LNCAP (cell line): ENCODE data around the gene KMT2D.

Experiments used
- CTCF ChIP-seq: fragments of 450-650 bp; IDR thresholded peaks from 2 replicates; pipeline ENCODE4 v1.5.1; 2017; ENCODE audit warnings: mild to moderate bottlenecking

Gene KMT2D

DNA sequence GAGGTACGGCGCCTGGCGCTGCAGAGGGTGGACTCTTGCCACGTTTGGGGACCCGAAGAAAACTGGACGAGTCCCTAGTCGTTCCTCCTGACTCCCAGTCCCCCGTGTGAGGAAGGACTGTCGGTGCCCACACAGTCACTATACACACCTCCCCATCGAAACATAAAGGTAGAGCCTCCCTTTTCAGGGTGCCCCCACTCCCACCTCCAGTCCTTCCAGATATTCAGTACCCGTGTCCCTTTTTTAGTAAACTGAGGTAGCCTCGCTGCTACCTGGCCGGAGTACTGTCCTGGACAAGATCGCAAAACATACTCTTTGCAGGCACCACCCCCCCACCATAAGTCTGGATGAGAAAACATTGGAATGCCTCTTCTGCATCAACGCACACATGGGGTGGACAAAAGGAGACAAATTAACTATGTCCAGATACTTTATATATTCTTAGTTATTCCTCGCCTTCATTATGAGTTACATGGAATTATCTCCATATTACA, 610 bp upstream of the KMT2D start:
- TF ChIP-seq CTCF, result no peak

DNA sequence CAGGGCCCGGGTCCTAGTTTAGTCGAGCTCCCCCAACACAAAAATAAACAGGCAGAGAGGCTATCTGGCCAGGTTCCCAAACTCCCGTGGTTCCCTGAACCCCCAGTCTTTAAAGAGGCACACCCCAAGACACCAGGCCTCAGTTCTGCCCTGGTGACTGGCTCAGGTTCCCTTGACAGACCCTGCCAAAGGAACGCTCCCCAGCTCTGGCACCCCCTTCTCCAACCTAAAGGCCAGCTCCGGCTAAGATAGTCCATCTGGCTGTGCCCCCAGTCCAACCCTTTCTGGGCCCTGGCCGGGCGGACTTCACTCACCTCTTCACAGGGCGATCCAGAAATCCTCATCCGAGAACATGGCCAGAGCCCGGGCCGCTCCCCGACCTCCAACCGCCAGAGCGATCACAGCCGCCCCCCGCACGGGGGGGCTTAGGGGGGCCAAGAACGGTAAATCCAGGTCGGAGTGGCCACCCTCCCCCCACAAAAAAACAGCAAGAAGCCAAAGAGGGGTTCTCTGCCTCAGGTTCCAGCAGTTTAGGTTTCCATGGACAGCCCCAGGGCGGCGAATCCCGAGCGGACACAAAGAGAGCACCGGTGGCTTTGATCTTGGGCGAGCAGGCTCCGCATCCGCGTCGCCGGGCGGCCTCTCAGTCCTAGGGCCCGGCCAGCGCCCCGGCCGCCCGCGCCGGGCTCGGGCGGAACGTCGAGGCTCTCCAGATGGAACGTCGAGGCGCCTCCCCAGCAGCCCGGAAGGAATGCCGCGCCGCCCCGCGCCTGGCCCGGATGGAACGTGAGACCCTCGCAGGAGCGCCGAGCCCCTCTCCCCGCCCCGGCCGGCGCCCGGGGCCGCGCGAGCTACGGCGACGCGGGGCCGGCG, 1.1 kb downstream of the KMT2D start:
- no peak for TF ChIP-seq CTCF

- TF ChIP-seq CTCF, result no peak
These were observed 1.6 kb downstream of the KMT2D start for GRCh38 chr12:49059045-49059298.

DNA sequence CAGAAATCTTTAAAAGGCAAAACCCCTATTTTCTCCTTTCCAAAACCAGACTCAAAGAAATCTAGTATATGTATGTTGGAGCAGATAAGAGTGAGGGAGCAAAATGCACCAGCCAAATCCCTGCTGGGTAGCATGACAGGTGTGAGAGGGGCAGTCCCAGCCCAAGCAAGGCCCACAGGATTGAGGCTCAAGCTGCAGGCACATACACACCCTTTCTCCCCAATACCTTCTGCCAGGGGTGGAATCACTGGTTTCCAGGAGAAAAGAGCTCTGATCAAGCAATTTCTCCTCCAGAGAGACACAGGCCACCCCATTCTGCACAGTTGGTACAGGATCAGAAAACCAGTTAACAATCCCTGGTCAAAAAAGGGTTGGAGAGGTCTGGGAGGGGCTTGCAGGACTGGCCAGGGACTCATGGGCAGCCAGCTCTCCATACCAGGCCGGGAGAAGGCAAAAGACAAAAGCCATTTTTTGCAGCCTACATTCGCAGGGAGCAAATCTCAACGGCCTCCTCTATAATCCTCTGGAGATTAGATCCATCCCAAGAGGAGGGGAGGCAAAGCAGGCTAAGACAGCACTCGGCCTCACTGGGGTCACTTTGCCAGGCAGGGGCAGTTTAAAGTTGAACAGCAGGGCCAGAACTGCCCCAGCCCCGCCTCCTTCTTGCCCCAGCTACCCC, 2.1 kb downstream of the KMT2D start:
- no peak for TF ChIP-seq CTCF

DNA sequence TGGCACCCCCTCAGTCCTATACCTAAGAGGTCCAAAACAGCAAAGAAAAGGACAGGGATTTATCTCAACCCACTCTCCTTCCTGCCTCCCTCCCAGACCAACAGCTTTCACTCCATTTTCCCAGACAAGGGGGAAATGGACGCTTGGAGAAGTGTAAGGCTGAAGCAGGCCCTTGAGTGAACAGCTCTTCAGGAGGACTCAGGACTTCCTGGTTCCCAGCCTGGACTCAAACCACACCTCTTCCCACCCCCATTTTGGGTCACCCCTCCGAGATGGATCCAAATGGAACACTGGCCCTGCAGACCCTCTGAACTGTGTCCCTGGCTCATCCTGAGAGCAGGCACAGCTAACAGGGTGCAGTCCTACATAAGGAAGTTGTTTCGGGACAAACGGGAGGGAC, 2.7 kb downstream of the KMT2D start:
- no peak for TF ChIP-seq CTCF

GRCh38 chr12:49055978-49056754, 4.4 kb downstream of the KMT2D start:
- no peak for TF ChIP-seq CTCF

DNA sequence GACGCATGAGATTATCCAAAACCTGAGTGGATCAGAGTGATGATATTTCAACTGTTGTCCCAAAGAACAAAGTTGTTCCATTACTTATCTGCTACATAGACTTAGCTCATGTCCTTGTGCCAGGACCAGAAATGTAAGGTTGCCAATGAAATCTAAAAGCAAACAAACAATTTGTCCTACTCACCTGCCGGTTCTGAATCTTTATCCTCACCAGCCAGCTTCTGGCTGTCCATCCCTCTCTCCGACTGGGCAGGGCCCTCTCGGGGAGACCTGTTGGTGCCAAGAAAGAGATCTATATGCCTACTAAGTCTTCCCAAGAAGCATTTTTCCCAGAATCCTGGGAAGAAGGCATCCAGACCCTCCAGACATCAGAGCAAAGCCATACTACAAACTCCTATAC, 5.5 kb downstream of the KMT2D start:
- no peak for TF ChIP-seq CTCF
